Measurements from ENCODE around the gene RYR1. TPM values are rescaled to one million over a fixed set of nuclear protein-coding genes. Genes with fewer than 3 reads are reported as not detected.

RYR1 gene
- total RNA-seq, 1 experiment from 2014 or later, result 4.1 TPM

GRCh38 chr19:38394488-38394887 lies 39.0 kb upstream of the RYR1 start:
- Histone ChIP-seq H3K4me3 (replicated peaks in 1 of 2; ENCODE audit: low read depth in 1 of 2, low read length in 2 of 2) (no peak overlapping the region), H3K4me2 (ENCODE audit: low read length) (no peak overlapping the region), H3K9me3 (ENCODE audit: control insufficient read depth in 1 of 2, insufficient read depth in 1 of 2, low read depth in 1 of 2, low read length in 2 of 2) (no peaks in the 10 kb centered on the region), H3K79me2 (ENCODE audit: insufficient read depth, low read length) (no peaks in the 10 kb centered on the region), H3K4me1 (ENCODE audit: control insufficient read depth in 1 of 2, insufficient read depth in 2 of 2, low read length in 2 of 2) (peaks cover 4 to 25% of the 10 kb centered on the region in 2 experiments; a peak in 3 of 4 replicates), H3K9me2 (ENCODE audit: insufficient read depth) (no peaks in the 10 kb centered on the region), H3K36me3 (ENCODE audit: control insufficient read depth in 1 of 2, insufficient read depth in 2 of 2, low read length in 2 of 2) (no peaks in the 10 kb centered on the region; a peak in 1 of 4 replicates), H3K27ac (ENCODE audit: low read depth, low read length) (no peak overlapping the region), H3K9ac (ENCODE audit: low read length) (no peak overlapping the region), H2AFZ (ENCODE audit: low read depth, low read length, poor library complexity, severe bottlenecking) (no peak overlapping the region), H3K27me3 (ENCODE audit: insufficient read depth, low read length) (no peaks in the 10 kb centered on the region), H4K20me1 (ENCODE audit: insufficient read depth) (no peaks in the 10 kb centered on the region)
- POLR2A ChIA-PET, result no interaction called here
- no peak for TF ChIP-seq SRF (IDR thresholded peaks at IDR 0.05; ENCODE audit: low read depth)
- TF ChIP-seq YY1 (IDR thresholded peaks at IDR 0.05; ENCODE audit: extremely low read depth, insufficient replicate concordance, low read depth, low read length), result no peak
- no TSS peak for BruUV-seq (replicated peaks)
- no peak for ATAC-seq
- CTCF ChIA-PET, result interaction anchor here (4.0 kb wide), 1 partner anchor 8 kb away, joined by 18 read pairs; the partner anchor contains the start of gene FAM98C
- RAD21 ChIA-PET (ENCODE audit: low non-redundant PET in 1 of 2, low total read pairs in 2 of 2, uncharacterized antibody in 2 of 2, unreplicated experiment in 2 of 2), result no interaction called here
- no peak for DNase-seq (ENCODE audit: low read depth, low spot score)
- intact Hi-C loops (cut with micrococcal nuclease), result no loop called here

- no peaks in the 10 kb centered on the region for H3K9me3 ChIP-seq (ENCODE audit: control insufficient read depth in 1 of 2, insufficient read depth in 1 of 2, low read depth in 1 of 2, low read length in 2 of 2)
- no peak overlapping the region for H2AFZ ChIP-seq (ENCODE audit: low read depth, low read length, poor library complexity, severe bottlenecking)
- no peaks in the 10 kb centered on the region for H4K20me1 ChIP-seq (ENCODE audit: insufficient read depth)
- DNase-seq (ENCODE audit: low read depth, low spot score) (no peak), ATAC-seq (no peak)
- peaks cover 3 to 18% of the 10 kb centered on the region in 2 experiments; a peak in 3 of 4 replicates for H3K4me1 ChIP-seq (ENCODE audit: control insufficient read depth in 1 of 2, insufficient read depth in 2 of 2, low read length in 2 of 2)
- no peaks in the 10 kb centered on the region; a peak in 1 of 4 replicates for H3K36me3 ChIP-seq (ENCODE audit: control insufficient read depth in 1 of 2, insufficient read depth in 2 of 2, low read length in 2 of 2)
- no peak overlapping the region for H3K9ac ChIP-seq (ENCODE audit: low read length)
- POLR2A ChIA-PET, result no interaction called here
- CTCF ChIA-PET, result no interaction called here
- RAD21 ChIA-PET (ENCODE audit: low non-redundant PET in 1 of 2, low total read pairs in 2 of 2, uncharacterized antibody in 2 of 2, unreplicated experiment in 2 of 2), result no interaction called here
- H3K27me3 ChIP-seq (ENCODE audit: insufficient read depth, low read length), result no peaks in the 10 kb centered on the region
- no TSS peak for BruUV-seq (replicated peaks)
- no peaks in the 10 kb centered on the region for H3K9me2 ChIP-seq (ENCODE audit: insufficient read depth)
- intact Hi-C loops (cut with micrococcal nuclease), result no loop called here
- no peak overlapping the region for H3K4me3 ChIP-seq (replicated peaks in 1 of 2; ENCODE audit: low read depth in 1 of 2, low read length in 2 of 2)
- H3K27ac ChIP-seq (ENCODE audit: low read depth, low read length), result no peak overlapping the region
- H3K79me2 ChIP-seq (ENCODE audit: insufficient read depth, low read length), result no peaks in the 10 kb centered on the region
- H3K4me2 ChIP-seq (ENCODE audit: low read length), result no peak overlapping the region
- TF ChIP-seq EGR1 (IDR thresholded peaks at IDR 0.05; ENCODE audit: low read depth) (no peak), RAD21 (IDR thresholded peaks at IDR 0.05; ENCODE audit: low read depth) (no peak), CTCF (IDR thresholded peaks at IDR 0.05 in 2 of 3, conservative IDR thresholded peaks at IDR 0.05 in 1 of 3; ENCODE audit: borderline replicate concordance in 1 of 3, insufficient read depth in 1 of 3, low read depth in 2 of 3, low read length in 2 of 3) (no peak), TCF7L2 (IDR thresholded peaks at IDR 0.05; ENCODE audit: borderline replicate concordance, extremely low read depth, insufficient read depth, insufficient read length) (no peak), EZH2phosphoT487 (IDR thresholded peaks at IDR 0.05; ENCODE audit: borderline replicate concordance) (no peak), EZH2 (IDR thresholded peaks at IDR 0.05) (no peak), REST (IDR thresholded peaks at IDR 0.05; ENCODE audit: low read depth) (no peak)
- TF ChIP-seq, protein P1, sequence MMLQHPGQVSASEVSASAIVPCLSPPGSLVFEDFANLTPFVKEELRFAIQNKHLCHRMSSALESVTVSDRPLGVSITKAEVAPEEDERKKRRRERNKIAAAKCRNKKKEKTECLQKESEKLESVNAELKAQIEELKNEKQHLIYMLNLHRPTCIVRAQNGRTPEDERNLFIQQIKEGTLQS (IDR thresholded peaks at IDR 0.05), result no peak
These were observed 37.9 kb upstream of the RYR1 start for GRCh38 chr19:38395381-38396114.

All from HCT116 (cell line).